Muscle layer of colon (tissue), 2 donors: ENCODE data around the gene HLTF.

ENCODE experiments used
- H3K27ac ChIP-seq: one replicate; pipeline ENCODE4 v1.7.0; 2013; ENCODE audit warnings: low read depth, mild to moderate bottlenecking, low read length, moderate library complexity
- H3K27me3 ChIP-seq, 2 donors: one replicate each; pipeline ENCODE4 v1.7.0; 2013; ENCODE audit warnings: low read length in 2 of 2, mild to moderate bottlenecking in 2 of 2; ENCODE audit not compliant: insufficient read depth in 2 of 2, control insufficient read depth in 1 of 2
- H3K36me3 ChIP-seq: one replicate; pipeline ENCODE4 v1.7.0; 2013; ENCODE audit warnings: mild to moderate bottlenecking, low read length; ENCODE audit not compliant: insufficient read depth
- H3K4me1 ChIP-seq: one replicate; pipeline ENCODE4 v1.7.0; 2013; ENCODE audit warnings: mild to moderate bottlenecking, low read length; ENCODE audit not compliant: insufficient read depth
- H3K4me3 ChIP-seq, 2 donors: one replicate each; pipeline ENCODE4 v1.7.0; 2013; ENCODE audit warnings: low read length in 2 of 2, low read depth in 1 of 2, mild to moderate bottlenecking in 1 of 2, moderate library complexity in 1 of 2
- H3K9ac ChIP-seq: one replicate; pipeline ENCODE4 v1.7.0; 2013; ENCODE audit warnings: low read length
- H3K9me3 ChIP-seq: one replicate; pipeline ENCODE4 v1.7.0; 2013; ENCODE audit warnings: mild to moderate bottlenecking, low read length
- donor health status: abdominal sarcoma.
- donor health status: Adenocarcinoma of cecum.

Gene HLTF

GRCh38 chr3:149016242-149016641 is 70.1 kb downstream of the HLTF start:
- H3K27ac ChIP-seq = no peak overlapping the region
- peaks cover 47% of the 10 kb centered on the region for H3K4me1 ChIP-seq
- no peaks in the 10 kb centered on the region for H3K9me3 ChIP-seq
- H3K27me3 ChIP-seq = no peaks in the 10 kb centered on the region
- peaks cover 52% of the 10 kb centered on the region for H3K36me3 ChIP-seq
- no peak overlapping the region for H3K9ac ChIP-seq
- H3K4me3 ChIP-seq = no peak overlapping the region

DNA sequence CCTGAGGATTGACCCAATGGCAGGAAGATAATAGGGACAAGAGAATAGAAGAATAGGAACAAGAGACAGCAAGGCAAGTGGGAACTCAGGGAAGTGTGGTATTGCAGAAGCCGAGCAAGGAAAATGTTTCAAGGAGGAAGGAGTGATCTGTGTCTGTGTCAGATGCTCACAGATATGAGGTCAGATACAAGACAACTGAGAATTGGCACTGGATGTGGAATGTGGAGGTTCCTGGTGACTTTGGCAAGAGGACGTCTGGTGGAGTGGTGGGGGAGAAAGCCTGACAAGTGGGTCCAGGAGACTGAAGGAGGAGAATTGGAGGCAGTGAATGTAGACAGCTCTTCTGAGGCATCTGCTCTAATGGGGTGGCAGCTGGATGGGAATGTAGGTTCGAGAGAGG is 70.9 kb downstream of the HLTF start:
- Histone ChIP-seq H3K27me3 (no peaks in the 10 kb centered on the region), H3K9me3 (no peaks in the 10 kb centered on the region), H3K36me3 (peaks cover 54% of the 10 kb centered on the region), H3K9ac (no peak overlapping the region), H3K4me3 (no peak overlapping the region), H3K27ac (no peak overlapping the region), H3K4me1 (peaks cover 51% of the 10 kb centered on the region)

- peaks cover 58% of the 10 kb centered on the region for H3K36me3 ChIP-seq
- no peak overlapping the region for H3K27ac ChIP-seq
- no peaks in the 10 kb centered on the region for H3K27me3 ChIP-seq
- H3K4me3 ChIP-seq = no peak overlapping the region
- H3K9me3 ChIP-seq = no peaks in the 10 kb centered on the region
- peaks cover 36% of the 10 kb centered on the region for H3K4me1 ChIP-seq
- H3K9ac ChIP-seq = no peak overlapping the region
Observed at GRCh38 chr3:149013726-149014125, 72.6 kb downstream of the HLTF start.

DNA sequence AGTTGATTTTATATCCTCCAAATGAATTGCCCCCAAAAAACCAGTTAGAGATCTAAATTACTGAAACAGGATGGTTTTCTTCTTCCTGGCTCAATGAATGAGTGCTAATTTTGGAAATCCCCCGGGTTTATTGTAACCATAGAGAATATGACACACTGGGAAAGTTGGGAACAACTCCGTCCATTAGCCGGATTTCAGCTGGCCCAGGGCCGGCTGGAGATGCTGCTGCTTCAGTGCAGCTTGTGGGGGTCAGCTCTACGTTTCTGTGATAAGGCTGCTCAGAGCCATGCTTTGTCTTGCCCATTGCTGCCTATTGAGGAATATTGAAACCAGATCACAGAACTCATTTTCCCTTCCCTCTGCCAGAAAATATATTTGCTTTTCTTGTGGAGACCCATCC is 74.7 kb downstream of the HLTF start:
- H3K4me3 ChIP-seq = no peak overlapping the region
- H3K9ac ChIP-seq = no peak overlapping the region
- H3K36me3 ChIP-seq = peaks cover 76% of the 10 kb centered on the region
- no peak overlapping the region for H3K27ac ChIP-seq
- peaks cover 22% of the 10 kb centered on the region for H3K4me1 ChIP-seq
- H3K27me3 ChIP-seq = no peaks in the 10 kb centered on the region
- H3K9me3 ChIP-seq = no peaks in the 10 kb centered on the region

DNA sequence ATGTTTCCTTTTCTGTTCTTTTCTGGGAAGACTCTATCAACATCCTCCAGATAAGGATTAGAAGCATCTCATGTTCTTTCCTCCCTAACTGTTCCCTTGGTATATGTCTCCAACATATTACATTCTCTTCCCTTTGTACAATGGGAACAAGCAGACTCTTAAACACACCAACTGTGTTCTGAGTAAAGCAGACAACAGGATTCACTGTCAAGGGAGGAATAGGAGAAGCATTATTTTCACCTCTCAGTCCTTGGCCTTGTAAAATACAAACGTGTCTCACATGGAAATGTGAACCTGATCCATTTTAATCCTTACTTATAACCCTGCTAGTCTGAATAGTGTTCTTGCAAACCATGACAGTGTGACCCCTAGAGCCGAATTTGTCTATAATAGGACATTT is 75.4 kb downstream of the HLTF start:
- Histone ChIP-seq H3K27ac (no peak overlapping the region), H3K4me1 (peaks cover 17% of the 10 kb centered on the region), H3K36me3 (peaks cover 79% of the 10 kb centered on the region)

GRCh38 chr3:149010504-149010951 is 75.8 kb downstream of the HLTF start:
- peaks cover 79% of the 10 kb centered on the region for H3K36me3 ChIP-seq
- no peak overlapping the region for H3K9ac ChIP-seq
- peaks cover 16% of the 10 kb centered on the region for H3K4me1 ChIP-seq
- H3K4me3 ChIP-seq = no peak overlapping the region
- no peaks in the 10 kb centered on the region for H3K27me3 ChIP-seq
- no peak overlapping the region for H3K27ac ChIP-seq
- no peaks in the 10 kb centered on the region for H3K9me3 ChIP-seq

More for the DNA sequence above, 75.4 kb downstream of the HLTF start:
- Histone ChIP-seq H3K4me3 (no peak overlapping the region), H3K9ac (no peak overlapping the region), H3K27me3 (no peaks in the 10 kb centered on the region), H3K9me3 (no peaks in the 10 kb centered on the region)

- Histone ChIP-seq H3K9me3 (no peaks in the 10 kb centered on the region), H3K4me3 (no peak overlapping the region), H3K9ac (no peak overlapping the region), H3K27ac (no peak overlapping the region), H3K27me3 (no peaks in the 10 kb centered on the region), H3K36me3 (peaks cover 73% of the 10 kb centered on the region), H3K4me1 (peaks cover 12% of the 10 kb centered on the region)
Observed at GRCh38 chr3:149009732-149010131, 76.6 kb downstream of the HLTF start.

GRCh38 chr3:149007567-149008257 is 78.6 kb downstream of the HLTF start:
- Histone ChIP-seq H3K9ac (no peak overlapping the region), H3K27me3 (no peaks in the 10 kb centered on the region), H3K4me3 (no peak overlapping the region), H3K36me3 (peaks cover 63% of the 10 kb centered on the region), H3K27ac (no peak overlapping the region), H3K4me1 (peaks cover 25% of the 10 kb centered on the region), H3K9me3 (no peaks in the 10 kb centered on the region)

DNA sequence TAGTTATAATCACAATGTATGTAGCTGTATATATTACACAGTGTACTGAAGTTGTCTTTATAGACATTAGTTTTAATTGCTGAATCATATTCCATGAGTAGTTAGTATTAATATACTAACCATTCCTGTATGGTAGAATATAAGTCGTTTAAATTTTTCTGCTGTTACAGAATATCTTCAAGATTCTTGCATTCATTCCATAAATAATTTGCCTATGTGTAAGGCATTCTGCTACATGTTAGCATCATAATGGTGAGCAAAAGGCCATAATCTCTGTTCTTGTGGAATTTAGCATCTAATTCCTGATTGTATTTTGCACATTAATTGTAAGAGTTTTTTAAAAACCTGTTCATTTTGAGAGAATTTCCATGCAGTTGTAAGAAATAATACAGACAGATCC is 80.9 kb downstream of the HLTF start:
- no peak overlapping the region for H3K9ac ChIP-seq
- no peaks in the 10 kb centered on the region for H3K9me3 ChIP-seq
- no peaks in the 10 kb centered on the region for H3K27me3 ChIP-seq
- H3K27ac ChIP-seq = no peak overlapping the region
- H3K36me3 ChIP-seq = peaks cover 59% of the 10 kb centered on the region
- H3K4me3 ChIP-seq = no peak overlapping the region
- H3K4me1 ChIP-seq = peaks cover 24% of the 10 kb centered on the region

DNA sequence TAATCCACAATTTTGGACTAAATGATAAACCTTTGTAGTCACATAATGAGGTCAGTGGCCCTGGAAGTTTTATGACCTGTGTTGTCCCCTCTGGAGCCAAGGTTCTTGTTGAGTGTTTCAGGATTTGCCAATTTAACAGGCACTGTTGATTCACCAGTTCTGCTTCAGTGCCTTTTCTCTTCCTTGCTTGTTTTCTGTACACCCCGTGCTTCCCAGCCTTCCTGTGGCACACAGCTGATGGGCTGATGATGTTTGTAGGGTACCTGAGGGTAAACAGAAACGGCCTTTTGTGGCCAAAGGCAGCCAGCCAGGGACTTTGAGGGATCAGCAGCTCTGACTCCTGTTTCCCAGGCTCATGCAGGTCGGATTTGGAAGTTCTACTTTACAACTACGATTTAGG is 81.7 kb downstream of the HLTF start:
- Histone ChIP-seq H3K36me3 (peaks cover 58% of the 10 kb centered on the region), H3K4me3 (no peak overlapping the region), H3K27me3 (no peaks in the 10 kb centered on the region), H3K4me1 (peaks cover 30% of the 10 kb centered on the region), H3K9ac (no peak overlapping the region), H3K9me3 (no peaks in the 10 kb centered on the region), H3K27ac (no peak overlapping the region)

DNA sequence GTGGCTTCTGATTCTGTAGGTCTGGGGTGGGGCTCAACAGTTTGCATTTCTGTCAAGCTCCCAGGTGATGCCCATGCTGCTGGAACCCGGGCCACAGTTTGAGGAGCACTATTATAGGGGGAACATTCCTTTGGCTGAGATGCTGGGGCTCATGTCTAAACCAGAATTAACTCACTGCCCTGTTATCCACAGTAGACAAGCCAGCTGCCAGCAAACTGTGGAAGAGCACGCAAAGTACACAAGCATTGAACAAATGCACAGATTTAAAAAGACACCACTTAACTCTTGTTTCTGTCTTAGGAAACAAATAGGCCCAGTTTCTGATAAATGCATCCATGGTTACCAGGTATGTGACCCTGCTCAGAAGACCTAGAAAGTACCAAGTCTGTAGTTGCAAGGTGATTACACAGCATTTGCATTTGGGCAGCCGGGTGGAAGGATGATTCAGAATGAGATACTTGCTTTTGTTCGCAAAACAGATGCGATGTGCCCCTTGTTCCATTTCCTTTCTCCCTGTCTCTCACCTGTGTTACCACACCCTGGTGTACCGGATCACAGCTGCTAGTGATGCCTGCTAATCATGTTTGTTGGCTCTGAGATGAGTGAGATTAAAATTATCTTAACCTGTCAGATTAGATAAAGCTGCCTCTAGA is 82.6 kb downstream of the HLTF start:
- Histone ChIP-seq H3K27ac (no peak overlapping the region), H3K4me3 (no peak overlapping the region), H3K9me3 (no peaks in the 10 kb centered on the region), H3K36me3 (peaks cover 57% of the 10 kb centered on the region), H3K27me3 (no peaks in the 10 kb centered on the region), H3K9ac (no peak overlapping the region), H3K4me1 (peaks cover 36% of the 10 kb centered on the region)

DNA sequence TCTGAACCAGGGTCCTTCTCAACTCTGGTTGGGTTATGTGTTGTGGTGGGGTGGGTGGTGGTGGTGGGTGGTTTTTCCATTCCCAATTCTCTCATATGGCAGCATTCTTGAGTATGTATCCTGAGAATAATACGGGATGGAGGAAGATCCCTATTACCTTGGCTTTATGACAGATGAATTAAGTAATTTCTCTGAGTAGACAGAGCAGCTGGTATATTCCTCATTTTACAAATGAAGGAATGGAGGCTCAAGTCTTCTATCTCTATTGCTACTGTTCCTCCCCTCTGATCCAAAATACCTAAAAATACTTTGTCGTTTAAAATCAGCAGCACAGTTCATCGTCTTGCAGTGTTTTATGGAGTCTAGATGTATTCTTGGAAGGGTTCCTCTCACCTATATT is 84.6 kb downstream of the HLTF start:
- Histone ChIP-seq H3K4me1 (peaks cover 43% of the 10 kb centered on the region), H3K27me3 (no peaks in the 10 kb centered on the region), H3K36me3 (peaks cover 44% of the 10 kb centered on the region), H3K27ac (no peak overlapping the region), H3K9ac (no peak overlapping the region), H3K9me3 (no peaks in the 10 kb centered on the region), H3K4me3 (no peak overlapping the region)
